ENCODE measurements around the gene SUPT5H. TPM values are rescaled to one million over a fixed set of nuclear protein-coding genes. Genes with fewer than 3 reads are reported as not detected.

Gene SUPT5H
- total RNA-seq, 1 donor: 75.9 TPM

GRCh38 chr19:39408392-39409207, 36.8 kb upstream of the SUPT5H start:
- DNase-seq (ENCODE audit: low read depth in 2 of 3, low spot score in 2 of 3): peak in 1 of 3 donors; percentile 47

DNA sequence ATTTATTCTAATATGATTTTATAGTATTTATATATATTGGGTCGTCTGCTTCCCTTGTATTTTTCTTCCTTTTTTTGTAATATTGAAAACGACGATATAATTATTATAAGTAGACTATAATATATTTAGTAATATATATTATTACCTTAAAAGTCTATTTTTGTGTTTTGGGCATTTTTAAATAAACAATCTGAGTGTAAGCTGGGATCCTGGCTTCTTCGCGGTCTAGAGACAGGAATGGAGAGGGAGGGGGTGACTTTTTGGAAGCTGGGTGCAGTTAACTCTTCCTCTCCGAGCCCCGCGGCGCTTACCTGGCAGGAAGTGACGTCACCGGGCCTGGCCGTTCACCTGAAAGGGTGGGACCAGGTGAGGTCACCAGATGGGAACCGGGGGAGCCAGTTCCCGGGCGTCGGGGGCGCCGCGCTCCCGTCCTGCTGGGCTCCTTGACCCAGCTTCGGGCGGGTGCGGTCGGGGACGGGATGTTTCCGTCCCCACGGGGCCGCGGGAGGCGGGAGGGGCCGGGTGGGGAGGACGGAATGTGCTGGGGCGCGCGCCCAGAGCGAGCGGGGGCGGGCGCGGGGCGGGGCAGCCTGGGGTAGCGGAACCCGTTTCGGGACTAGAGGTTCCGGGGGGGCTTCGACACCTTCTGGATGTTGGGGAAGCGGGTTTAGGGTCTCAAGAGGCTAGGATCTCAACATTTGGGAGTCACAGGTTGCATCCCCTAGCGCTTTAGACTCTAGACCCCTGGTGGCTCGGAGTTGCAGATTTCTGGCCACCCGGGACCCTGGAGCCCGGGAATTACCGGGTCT, 36.0 kb upstream of the SUPT5H start:
- peak; percentile 73 to 78 (median 77) for DNase-seq (ENCODE audit: low read depth in 2 of 3, low spot score in 2 of 3)

DNA sequence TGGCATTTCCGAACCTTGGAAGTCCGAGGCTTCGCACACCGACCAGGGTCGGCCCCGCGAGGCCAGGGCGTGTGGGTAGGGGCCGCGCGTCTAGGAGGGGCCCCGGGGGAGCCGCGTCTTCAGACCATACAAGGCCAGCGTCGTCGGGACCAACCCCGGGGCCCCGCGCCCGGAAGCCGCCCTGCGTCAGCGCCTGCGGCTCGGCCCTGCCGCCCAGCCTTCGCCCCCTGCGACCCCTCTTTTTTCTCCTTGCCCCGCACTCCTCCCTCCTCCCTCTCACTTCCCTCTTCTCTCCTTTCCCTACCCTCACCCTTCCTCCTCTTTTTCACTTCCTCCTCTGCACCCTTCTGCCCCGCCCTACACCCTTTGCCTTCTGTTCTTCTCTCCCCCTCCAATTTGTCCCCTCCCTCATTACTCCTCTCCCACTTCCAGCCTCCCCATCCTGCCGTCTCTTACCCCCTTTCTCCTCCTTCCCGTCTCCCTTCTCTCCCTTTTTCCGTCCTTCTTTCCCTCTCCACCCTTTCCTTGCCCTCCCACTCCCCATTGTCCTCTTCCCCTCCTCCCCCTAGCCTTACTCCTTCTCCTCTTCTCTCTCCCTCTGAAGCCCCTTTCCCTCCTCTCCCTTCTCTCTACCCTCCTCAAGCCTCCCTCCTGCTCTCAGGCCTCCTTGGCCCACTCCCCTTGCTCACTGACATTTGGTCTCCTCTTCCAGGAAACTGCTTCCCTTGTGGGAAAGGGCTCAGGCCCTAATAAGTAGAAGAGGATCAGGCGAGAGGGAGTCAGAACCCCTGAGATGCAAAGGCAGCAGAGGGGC, 35.2 kb upstream of the SUPT5H start:
- peak in 2 of 3 donors; percentile 64 to 78 for DNase-seq (ENCODE audit: low read depth in 2 of 3, low spot score in 2 of 3)

- no peak for DNase-seq (ENCODE audit: low read depth in 2 of 3, low spot score in 2 of 3)
Measured at GRCh38 chr19:39410831-39411080, 34.6 kb upstream of the SUPT5H start.

DNA sequence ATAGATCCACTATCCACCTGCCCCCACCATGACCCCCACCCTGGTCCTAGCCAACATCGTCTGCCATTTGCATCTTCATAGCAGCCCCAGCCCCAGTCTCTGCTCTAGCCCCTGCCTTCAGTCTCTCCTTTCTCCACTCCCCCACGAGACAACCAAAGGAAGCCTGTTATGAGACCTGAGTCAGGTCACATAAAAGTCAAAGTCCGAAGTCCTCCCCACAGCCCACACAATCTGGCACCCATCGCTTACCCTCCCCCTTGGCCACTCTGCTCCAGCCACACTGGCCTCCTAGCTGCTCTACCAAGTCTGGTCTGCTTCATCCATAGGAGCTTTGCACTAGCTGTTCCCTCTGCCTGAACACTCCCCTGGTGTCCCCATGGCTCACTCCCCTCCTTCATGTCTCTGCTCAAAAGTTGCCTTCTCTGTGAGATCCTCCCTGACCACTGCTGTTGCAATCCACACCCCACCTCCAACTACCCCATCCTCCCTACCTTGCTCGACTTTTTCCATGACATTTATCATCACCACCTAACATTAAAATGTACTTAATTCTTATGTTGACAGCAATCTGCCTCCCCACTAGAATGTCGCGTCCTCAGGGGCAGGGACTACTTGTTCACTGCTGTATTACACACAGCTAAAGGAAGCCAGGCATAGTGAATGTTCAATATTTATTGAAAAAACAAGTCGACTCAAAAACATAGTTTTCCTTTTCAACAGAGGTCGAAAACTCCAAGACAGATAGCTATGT, 34.1 kb upstream of the SUPT5H start:
- no peak for DNase-seq (ENCODE audit: low read depth in 2 of 3, low spot score in 2 of 3)

DNA sequence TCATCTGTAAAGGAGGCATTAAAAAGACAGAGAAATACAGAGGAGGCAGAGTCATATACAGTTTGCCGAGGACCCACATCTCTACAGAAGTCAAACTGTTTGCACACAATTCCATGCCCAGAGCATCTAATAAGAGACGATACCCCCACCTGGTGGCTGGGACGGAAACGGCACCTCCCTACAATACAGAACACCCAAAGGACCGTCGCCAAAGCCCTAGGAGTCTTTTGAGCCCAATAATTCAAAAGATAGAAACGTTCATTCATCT, 33.6 kb upstream of the SUPT5H start:
- DNase-seq (ENCODE audit: low read depth in 2 of 3, low spot score in 2 of 3): peak; percentile 84 to 97 (median 89)

- DNase-seq (ENCODE audit: low read depth in 2 of 3, low spot score in 2 of 3): peak; percentile 99
Measured at GRCh38 chr19:39412100-39412866, 33.1 kb upstream of the SUPT5H start, which contains the start of gene PLEKHG2. PLEKHG2 (plus strand) TSS chr19:39412669; CDS start chr19:39414087, 1,418 bp downstream.

- DNase-seq (ENCODE audit: low read depth in 2 of 3, low spot score in 2 of 3): no peak
Measured at GRCh38 chr19:39412867-39413271, 32.5 kb upstream of the SUPT5H start.

DNA sequence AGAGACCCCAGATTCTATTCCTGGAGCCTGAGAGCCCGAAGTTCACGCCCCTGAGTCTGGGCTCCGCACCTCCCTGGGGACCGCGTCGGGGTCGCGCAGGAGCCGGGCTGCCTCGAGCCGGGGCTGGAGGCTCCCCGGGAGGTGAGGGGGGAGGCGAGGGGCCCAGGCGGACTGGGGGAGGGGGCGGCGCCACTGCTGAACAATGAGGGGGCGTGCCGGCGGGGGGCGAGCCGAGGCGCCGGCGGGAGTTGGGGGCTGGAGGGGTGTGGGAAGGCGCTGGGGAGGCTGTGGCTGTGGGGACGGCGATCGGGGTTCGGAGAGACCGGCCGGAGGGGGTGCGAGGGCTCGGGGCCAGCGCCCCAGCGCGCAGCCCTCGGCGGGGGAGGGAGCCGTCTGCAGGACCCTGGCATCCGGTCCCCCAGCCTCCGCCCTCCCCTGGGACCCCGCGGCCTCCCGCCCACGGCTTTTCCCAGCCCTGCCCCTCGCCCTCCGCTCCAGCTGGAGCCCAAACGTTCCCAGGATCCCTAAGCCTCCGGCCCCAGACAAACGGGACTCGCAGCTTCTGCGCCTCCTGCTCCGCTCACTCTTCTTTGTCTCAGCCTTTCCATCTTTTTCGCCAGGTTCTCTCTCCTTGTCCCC, 32.0 kb upstream of the SUPT5H start:
- DNase-seq (ENCODE audit: low read depth in 2 of 3, low spot score in 2 of 3): peak in 1 of 3 donors; percentile 41

DNA sequence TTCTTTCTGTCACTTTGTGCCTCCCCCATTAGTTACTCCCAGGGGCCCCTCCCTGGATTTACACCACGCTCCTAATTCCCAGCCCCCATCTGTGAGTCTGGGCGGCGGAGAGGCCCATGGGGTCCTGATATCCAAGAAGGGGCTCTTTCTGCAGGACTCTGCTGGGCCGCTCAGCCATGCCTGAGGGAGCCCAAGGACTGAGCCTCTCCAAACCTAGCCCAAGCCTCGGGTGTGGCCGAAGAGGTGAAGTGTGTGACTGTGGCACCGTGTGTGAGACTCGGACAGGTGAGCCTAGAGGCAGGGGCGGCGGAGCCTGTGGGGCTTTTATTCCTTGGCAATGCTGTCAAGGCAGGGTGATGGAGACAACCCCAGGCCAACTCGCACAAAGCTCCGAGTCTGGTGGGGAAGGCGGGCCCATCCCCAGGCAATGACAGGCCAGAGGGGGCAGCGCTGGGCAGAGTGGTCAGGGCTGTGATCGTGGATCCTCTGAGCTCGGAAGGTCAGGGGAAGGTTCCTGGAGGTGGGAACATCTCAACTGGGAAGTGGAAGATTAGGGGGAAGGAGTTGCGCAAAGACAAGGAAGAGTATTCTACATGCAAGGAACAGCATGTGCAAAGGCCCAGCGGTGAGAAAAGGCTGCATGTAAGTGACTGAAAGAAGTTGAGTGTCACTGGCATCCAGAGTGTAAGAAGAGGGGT, 31.3 kb upstream of the SUPT5H start:
- DNase-seq (ENCODE audit: low read depth in 2 of 3, low spot score in 2 of 3): no peak

DNA sequence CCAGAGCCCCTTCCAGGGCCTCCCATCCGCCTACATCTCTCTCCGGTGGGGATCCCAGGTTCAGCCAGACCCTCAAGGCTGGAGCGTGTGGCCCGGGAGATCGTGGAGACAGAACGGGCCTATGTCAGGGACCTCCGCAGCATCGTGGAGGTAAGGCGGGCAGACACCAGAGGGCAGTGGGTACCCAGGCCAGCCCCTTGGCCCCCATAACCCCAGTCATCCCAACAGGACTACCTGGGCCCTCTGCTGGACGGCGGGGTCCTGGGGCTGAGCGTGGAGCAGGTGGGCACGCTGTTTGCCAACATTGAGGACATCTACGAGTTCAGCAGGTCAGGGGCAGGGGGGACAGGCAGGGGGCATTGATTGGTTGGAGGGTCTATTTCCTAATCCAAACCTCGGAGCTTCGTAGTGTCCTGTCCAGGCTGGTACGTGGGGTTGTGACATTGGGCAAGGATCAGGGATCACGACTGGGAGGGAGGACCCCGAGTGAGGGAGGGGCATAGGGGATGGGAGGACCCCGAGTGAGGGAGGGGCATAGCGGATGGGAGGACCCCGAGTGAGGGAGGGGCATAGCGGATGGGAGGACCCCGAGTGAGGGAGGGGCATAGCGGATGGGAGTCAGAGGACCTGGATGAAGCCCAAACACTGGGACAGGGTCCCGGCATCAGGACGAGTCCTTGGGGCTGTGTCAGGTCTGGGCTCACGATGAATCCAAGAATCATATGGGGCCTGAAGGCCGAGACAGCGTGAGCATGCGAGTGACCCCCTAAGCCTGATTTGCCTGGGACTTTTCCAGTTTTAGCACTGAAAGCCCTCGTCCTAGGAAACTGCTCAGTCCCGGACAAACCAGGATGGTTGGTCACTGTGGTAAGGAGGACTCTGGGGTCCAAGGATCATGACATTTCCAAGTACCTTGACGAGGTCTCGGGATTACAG, 30.0 kb upstream of the SUPT5H start:
- no peak for DNase-seq (ENCODE audit: low read depth in 2 of 3, low spot score in 2 of 3)

GRCh38 chr19:39416152-39417120, 28.9 kb upstream of the SUPT5H start:
- no peak for DNase-seq (ENCODE audit: low read depth in 2 of 3, low spot score in 2 of 3)

DNA sequence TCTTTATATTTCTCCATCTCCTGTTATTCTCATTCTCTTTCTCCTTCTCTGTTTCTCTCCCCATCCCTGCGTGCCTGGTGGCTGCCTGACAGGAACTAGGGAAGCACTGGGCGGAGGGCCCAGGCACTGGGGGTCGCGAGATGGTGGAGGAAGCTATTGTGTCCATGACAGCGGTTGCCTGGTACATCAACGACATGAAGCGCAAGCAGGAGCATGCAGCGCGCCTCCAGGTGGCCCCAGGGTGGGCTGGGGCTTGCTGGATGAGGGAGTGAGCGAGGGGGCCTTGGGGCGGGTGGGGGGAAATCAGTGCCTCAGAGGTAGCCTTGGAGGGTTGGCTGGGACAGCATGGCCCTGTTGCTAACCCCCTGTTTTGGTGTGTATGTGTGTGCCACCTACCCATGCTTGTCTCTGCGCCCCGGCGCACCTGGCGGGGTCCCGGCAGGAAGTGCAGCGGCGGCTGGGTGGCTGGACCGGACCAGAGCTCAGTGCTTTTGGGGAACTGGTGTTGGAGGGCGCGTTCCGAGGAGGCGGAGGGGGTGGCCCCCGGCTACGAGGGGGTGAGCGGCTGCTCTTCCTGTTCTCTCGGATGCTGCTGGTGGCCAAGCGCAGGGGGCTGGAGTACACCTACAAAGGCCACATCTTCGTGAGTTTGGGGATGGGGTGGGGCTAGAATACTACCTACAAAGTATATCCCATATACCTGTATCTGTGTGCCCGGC, 27.8 kb upstream of the SUPT5H start:
- no peak for DNase-seq (ENCODE audit: low read depth in 2 of 3, low spot score in 2 of 3)

GRCh38 chr19:39419003-39419402, 26.4 kb upstream of the SUPT5H start:
- DNase-seq (ENCODE audit: low read depth in 2 of 3, low spot score in 2 of 3): no peak

GRCh38 chr19:39420769-39421168, 24.6 kb upstream of the SUPT5H start:
- no peak for DNase-seq (ENCODE audit: low read depth in 2 of 3, low spot score in 2 of 3)

DNA sequence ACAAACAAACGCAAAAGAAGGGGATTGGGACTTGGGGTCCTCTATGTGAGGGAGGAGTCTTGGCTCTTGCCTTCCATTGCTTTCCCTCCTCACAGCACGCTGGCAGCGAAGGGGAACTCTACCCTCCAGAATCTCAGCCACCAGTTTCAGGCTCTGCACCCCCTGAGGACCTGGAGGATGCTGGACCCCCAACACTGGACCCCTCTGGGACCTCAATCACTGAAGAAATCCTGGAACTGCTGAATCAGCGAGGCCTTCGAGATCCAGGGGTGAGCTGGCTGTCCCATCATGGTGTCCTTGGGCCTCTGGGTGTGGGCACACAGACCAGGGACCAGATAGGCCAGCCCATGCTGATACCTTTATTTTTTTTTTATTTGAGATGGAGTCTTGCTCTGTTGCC, 23.4 kb upstream of the SUPT5H start:
- DNase-seq (ENCODE audit: low read depth in 2 of 3, low spot score in 2 of 3): no peak
